Middle frontal gyrus (tissue), 1 donor: Measurements from ENCODE around the gene SP7.
"Not testable (repeated sequence)": the region's sequence is repeated elsewhere in the genome, so short reads cannot be mapped to it uniquely, and the experiment has no call there.

Experiments used
- DNase-seq: peaks from one replicate; pipeline ENCODE4 v3.0.0-alpha.2; 2015; ENCODE audit warnings: low spot score; ENCODE audit errors: extremely low spot score

The SP7 gene

DNA sequence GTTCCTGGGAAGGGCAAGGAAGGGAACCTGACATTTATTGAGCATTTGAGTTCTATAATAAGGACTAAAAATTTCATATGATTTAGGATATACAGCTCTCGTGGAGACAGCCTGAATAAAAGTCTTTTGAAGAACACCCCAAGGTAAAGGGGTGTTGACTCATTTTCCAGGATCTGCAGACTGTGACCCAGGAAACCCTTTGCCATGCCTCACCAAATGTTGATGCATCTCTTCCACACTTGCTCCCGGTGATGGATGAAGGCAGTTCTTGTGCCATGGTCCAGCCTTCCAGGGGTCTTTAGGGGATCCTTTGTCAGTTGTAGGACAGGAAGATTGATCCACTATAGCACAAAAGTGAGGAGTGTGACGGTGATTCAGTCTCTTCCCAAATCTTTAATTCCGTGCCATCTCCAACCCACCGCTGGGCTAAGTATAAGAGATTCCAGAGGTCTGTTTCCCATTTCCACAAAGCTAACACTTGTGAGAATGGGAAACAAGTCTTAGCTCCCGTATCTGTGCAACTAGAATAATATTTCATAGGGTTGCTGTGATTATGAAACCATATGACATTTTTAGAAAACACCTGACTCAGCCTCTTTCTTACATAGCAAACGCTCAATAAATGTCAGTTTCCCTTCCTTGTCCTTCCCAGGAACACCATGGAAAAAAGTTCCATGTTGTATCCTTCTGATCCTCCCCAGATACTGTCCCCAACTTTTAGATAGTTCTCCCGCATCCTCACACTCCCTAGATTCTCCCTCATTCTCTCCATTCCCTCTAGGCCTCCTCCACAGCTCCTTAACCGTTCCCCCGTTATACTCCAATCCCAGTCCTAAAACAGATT lies 15.6 kb downstream of the SP7 start:
- no peak for DNase-seq

- no peak for DNase-seq
These were observed 22.2 kb downstream of the SP7 start for GRCh38 chr12:53313996-53314395.

DNA sequence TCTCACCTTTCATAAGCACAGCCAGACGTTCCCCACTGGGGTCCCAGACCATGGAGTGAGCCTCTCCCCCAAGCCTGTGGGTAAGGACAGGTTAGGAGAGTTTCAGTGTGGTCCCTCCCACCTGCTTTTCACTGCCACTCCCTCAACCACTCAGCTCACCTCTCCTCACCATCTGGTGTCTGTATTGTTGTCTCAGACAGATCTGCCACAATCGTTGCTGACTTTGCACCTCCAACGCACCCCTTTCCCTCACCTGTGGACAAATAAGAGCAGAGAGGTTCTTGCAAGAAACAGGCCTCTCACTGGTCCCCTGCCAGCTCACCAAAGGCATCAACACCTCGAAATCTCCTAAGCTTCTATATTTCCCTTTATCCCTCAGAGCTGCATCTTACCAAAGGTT lies 27.9 kb downstream of the SP7 start:
- no peak for DNase-seq

DNA sequence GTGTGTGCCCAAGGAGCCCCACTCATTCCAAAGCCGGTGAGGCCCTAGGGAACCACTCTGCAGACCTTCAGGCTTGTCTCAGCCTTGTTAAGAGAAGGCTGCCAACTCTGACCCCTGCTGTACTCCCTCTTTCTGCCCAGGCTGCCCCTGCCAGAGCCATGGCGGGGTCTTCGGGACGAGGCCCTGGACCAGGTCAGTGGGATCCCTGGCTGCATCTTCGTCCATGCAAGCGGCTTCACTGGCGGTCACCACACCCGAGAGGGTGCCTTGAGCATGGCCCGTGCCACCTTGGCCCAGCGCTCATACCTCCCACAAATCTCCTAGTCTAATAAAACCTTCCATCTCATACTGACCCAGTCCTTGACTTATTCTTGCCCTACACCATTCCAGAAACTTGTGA lies 29.3 kb downstream of the SP7 start:
- DNase-seq, result no peak

GRCh38 chr12:53302903-53303302 lies 33.3 kb downstream of the SP7 start:
- DNase-seq, result no peak

- DNase-seq, result no peak
These were observed 36.0 kb downstream of the SP7 start for GRCh38 chr12:53300187-53300586.

- peak; percentile 82 for DNase-seq
These were observed 36.5 kb downstream of the SP7 start, which contains the start of gene MYG1 for GRCh38 chr12:53299454-53300180. Gene MYG1 (plus strand): TSS chr12:53299695. CDS start chr12:53299738, 43 bp downstream.

GRCh38 chr12:53299101-53299453 lies 37.1 kb downstream of the SP7 start:
- no peak for DNase-seq

- no peak for DNase-seq
These were observed 38.0 kb downstream of the SP7 start for GRCh38 chr12:53298164-53298563.

DNA sequence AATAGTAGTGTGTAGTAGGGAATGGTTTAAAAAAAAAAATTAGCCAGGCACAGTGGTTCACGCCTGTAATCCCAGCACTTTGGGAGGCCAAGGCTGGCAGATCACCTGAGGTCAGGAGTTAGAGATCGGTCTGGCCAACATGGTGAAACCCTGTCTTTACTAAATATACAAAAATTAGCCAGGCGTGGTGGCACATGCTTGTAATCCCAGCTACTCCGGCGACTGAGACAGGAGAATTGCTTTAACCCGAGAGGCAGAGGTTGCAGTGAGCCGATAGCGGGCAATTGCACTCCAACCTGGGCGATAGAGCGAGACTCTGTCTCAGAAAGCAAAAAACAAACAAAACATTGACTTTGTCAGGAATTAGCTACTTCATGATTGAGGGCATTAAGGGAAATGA lies 39.0 kb downstream of the SP7 start:
- DNase-seq, result not testable (repeated sequence)

DNA sequence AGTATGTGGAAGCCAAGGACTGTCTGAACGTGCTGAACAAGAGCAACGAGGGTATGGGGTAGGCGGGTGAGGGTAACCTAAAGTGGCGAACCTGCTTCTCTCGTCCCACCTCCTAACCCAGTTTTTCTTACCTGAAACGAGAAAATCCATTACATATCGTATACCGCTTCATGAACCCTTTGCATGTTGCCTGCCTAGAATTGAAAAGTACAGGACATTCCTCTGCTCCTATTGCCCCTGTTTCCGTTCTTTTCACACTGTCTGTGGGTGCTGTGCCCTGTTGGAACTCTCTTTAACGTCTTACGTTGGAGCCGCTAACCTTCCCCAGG lies 40.3 kb downstream of the SP7 start:
- DNase-seq, result no peak

- peak; percentile 81 for DNase-seq
These were observed 40.9 kb downstream of the SP7 start, which contains the start of gene PFDN5 for GRCh38 chr12:53295070-53295890. Gene PFDN5 (plus strand): TSS chr12:53295542. CDS start chr12:53295568, 26 bp downstream.

- DNase-seq, result no peak
These were observed 43.7 kb downstream of the SP7 start for GRCh38 chr12:53292426-53292825.

DNA sequence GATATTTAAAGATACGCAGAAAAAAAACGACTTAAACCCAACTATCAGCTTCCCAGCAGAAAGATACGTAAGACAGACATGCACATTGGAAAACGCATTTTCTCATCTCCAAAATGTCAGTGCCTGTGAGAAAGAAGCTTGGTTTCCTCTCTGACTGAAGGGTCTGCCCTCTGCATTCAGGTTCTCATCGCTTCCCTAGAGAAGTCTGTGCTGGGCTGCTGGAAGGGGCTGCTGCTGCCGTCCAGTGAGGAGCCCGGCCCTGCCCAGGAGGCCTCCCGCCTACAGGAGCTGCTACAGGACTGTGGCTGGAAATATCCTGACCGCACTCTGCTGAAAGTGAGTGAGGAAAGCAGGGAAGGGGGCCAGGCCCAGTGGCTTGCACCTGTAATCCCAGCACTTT lies 45.5 kb downstream of the SP7 start:
- DNase-seq, result no peak

GRCh38 chr12:53289891-53290290 lies 46.3 kb downstream of the SP7 start:
- DNase-seq, result no peak

- DNase-seq, result no peak
These were observed 47.8 kb downstream of the SP7 start for GRCh38 chr12:53288322-53288721.

DNA sequence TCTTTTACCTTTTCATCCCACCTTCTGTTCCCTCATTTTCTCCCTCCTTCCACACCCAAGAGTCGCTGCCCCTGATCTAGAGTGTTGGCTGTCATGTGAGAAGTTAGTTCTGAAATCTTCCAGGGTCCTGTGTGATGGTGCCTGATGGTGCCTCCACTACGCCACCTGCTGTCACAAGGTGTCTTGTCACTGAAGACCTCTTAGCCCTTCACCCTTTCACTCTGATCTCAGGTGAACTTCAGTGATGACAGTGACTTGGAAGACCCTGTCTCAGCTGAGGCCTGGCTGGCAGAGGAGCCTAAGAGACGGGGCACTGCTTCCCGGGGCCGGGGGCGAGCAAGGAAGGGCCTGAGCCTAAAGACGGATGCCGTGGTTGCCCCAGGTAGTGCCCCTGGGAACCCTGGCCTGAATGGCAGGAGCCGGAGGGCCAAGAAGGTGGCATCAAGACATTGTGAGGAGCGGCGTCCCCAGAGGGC lies 48.4 kb downstream of the SP7 start:
- DNase-seq, result no peak

DNA sequence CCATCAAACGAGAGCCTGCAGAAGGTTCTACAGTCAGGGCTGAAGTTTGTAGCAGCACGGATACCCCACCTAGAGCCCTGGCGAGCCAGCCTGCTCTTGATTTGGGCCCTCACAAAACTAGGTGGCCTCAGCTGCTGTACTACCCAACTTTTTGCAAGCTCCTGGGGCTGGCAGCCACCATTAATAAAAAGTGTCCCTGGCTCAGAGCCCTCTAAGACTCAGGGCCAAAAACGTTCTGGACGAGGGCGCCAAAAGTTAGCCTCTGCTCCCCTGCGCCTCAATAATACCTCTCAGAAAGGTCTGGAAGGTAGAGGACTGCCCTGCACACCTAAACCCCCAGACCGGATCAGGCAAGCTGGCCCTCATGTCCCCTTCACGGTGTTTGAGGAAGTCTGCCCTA lies 49.7 kb downstream of the SP7 start:
- no peak for DNase-seq

DNA sequence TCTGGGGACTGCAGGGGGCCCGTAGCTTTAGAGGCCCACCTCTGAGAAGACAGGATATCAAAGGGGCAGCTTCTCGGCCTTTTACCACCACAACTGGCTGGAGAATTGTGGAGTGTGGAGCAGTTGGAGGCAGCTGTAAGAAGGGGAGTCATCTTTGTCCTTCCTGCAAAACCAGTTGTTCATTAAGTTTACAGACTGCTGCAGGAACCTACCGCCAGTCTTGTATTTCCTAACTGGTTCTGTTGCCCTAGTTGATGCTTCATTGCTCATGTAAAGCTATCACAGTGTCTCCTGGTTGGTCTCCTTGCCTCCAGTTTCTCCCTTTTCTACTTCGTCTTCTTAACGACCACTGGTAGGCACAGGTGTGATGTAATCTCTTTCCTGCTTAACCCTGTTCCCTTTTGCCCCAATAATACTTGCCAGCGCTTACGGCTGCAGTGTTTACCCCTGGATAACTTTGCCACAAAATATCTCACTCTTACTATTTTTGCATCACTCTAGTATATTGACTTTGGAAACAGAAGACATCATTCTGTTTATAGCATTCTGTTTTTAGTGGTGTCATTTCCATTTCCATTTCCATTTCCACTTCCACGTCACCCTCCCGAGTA lies 56.2 kb downstream of the SP7 start:
- DNase-seq, result no peak

DNA sequence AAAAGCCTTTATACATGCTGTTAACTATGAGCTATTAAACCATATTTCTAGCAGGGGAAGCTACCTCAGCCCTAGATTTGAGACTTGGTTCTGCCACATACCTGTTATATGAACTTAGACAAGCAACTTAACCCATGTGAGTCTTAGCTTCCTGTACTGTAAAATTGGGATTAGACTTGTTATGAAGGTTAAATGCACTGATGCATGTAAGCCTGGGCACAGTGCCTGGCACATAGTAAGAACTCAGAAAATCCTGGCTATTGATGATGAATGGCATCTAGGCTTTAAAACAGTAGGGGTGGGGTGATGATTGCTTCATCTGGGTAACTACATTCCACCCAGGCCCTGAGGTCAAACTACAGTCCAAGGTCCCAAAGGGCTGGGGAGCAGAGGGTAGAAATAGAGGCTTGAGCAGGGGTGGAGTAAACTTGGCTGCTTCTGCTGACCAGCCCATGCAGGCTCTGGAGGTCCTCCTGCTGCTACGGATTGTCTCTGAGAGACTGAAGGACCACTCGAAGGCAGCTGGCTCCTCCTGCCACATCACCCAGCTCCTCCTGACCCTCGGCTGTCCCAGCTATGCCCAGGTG lies 56.8 kb downstream of the SP7 start:
- no peak for DNase-seq

DNA sequence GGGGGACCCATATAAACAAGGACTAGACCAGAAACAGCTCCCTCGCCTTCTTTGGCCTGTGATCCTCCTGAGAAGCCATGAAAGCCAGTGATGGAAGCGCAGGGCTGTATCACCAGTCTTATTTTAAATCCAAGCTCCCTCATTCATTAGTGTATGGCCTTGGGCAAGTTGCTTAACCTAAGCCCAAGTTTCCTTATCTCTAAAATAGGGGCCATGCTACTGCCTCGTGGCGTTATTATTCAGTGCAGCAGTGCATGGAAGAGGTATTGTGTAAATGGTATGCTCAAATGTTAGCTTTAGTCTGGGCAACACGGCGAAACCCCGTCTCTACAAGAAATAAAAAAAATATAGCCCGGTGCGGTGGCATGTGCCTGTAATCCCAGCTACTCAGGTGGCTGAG lies 58.2 kb downstream of the SP7 start:
- DNase-seq, result no peak
